AML-193 (cell line): ENCODE data around the gene VBP1.
A peak's percentile ranks its signal among the peaks of the same experiment; 100 is the strongest.
"Not testable (repeated sequence)": the region's sequence is repeated elsewhere in the genome, so short reads cannot be mapped to it uniquely, and the experiment has no call there.

Experiments
- DNase-seq, 2 experiments: peaks; one replicate each; lab custom pipeline; 2025; lab: John Stamatoyannopoulos, UW

The VBP1 gene

DNA sequence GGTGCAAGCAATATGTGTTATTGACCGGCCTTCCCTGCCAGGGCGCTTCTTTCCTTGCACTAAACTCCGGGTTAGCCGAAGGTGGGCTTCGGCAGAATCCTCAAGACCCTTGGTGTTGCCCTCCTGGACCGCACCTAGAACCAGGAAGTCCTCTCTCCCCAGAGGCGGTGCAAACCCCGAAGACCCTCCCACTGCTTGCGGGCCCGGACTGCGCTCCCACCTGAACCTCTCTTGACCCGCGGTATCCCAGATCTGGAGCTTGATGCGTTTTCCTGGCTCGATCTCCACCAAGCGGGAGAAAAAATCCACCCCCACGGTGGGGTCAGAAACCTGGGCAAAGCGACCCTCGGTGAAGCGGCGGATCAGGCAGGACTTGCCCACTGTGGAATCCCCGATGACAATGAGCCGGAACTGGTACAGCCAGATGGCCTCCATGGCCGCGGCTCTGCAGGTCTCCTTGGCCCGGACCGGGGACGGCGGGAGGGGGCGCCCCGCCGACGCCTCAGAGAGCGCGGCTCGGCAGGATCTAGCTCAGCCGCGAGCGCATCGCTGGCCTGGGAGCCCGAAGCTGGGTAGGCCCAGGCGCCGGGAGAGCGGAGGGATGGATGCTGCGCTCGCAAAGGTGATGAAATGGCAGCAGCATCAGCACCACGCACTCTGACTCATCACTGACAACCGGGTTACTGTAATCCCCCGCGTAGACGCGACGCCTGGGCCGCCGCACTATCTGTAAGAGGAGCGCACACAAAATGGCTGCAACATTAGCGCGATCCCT, 47.8 kb downstream of the VBP1 start, which contains the start of gene RAB39B:
Gene RAB39B, minus strand, starts transcription at position 638 of the 775 bp plus-strand sequence. Its CDS starts 203 bp downstream, at position 435.
- DNase-seq, result peak; percentile 41 to 51

- no peak for DNase-seq
Observed at GRCh38 chrX:155266439-155266838, 50.2 kb downstream of the VBP1 start.

GRCh38 chrX:155267995-155268394, 51.7 kb downstream of the VBP1 start:
- DNase-seq, result not testable (repeated sequence)

DNA sequence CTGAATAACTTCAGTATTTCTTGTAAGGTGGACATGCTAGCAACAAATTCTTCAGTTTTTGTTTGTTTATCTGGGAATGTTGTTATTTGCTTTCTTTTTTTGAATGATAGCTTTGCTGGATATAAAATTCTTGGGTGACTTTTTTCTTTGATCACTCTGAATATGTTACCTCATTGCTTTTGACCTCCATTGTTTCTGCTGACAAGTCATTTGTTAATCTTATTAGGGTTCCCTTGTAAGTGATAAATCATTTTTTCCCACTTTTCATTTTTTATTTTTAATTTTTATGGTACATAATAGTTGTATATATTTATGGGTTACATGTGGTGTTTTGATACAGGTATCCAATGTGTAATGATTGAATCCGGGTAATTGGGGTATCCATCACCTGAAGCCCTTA, 54.7 kb downstream of the VBP1 start:
- DNase-seq, result no peak

DNA sequence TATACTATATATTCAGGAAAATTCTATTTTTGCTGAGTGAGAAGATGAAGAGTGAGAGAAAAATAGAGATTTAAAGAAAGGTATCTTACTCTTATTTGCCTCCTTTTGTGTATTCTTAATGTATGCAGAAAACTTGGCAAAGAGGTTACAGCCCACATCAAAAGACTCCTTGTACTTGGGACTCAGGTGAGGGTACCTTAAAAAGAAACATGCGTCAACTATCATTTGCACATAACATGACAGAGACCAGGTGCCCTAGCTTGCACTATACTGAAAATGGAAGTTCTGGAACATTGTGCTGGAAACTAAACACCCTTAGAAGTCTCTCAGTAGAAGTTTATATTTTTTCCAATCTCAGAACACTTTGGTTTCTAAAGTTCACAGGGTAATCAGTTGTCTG, 63.6 kb downstream of the VBP1 start:
- no peak for DNase-seq
